Right lobe of liver (tissue), 4 donors: ENCODE data around the gene MYH6.

Experiments
- CTCF ChIP-seq, 4 donors: fragments of 200-600 bp in 3 of 4; fragments of 450-650 bp in 1 of 4; IDR thresholded peaks; one replicate each; pipeline versions ENCODE4 v1.5.1 to v1.8.0; 2016 to 2022; ENCODE audit warnings: antibody characterized with exemption in 4 of 4, mild to moderate bottlenecking in 2 of 4
- POLR2A ChIP-seq: fragments of 450-650 bp; IDR thresholded peaks from one replicate; pipeline ENCODE4 v1.6.1; 2017; ENCODE audit warnings: antibody characterized with exemption, mild to moderate bottlenecking
- donor health status: DM: no; HTN: no; CAD: no.
- donor health status: DM: no; HTN: no; CAD: no.
- donor health status: DM: no; HTN: yes; CAD: no.

- TF ChIP-seq CTCF (IDR thresholded peaks at IDR 0.05) (no peak), POLR2A (no peak)
Observed at GRCh38 chr14:23382276-23382675, 25.8 kb downstream of the MYH6 start.
